IPS-NIHi11 (cell line): ENCODE data around the gene DDX54.

Experiments
- DNase-seq: peaks from one replicate; pipeline ENCODE4 v3.0.0; 2012; ENCODE audit warnings: mixed read lengths, low spot score

Gene DDX54, protein sequence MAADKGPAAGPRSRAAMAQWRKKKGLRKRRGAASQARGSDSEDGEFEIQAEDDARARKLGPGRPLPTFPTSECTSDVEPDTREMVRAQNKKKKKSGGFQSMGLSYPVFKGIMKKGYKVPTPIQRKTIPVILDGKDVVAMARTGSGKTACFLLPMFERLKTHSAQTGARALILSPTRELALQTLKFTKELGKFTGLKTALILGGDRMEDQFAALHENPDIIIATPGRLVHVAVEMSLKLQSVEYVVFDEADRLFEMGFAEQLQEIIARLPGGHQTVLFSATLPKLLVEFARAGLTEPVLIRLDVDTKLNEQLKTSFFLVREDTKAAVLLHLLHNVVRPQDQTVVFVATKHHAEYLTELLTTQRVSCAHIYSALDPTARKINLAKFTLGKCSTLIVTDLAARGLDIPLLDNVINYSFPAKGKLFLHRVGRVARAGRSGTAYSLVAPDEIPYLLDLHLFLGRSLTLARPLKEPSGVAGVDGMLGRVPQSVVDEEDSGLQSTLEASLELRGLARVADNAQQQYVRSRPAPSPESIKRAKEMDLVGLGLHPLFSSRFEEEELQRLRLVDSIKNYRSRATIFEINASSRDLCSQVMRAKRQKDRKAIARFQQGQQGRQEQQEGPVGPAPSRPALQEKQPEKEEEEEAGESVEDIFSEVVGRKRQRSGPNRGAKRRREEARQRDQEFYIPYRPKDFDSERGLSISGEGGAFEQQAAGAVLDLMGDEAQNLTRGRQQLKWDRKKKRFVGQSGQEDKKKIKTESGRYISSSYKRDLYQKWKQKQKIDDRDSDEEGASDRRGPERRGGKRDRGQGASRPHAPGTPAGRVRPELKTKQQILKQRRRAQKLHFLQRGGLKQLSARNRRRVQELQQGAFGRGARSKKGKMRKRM

DNA sequence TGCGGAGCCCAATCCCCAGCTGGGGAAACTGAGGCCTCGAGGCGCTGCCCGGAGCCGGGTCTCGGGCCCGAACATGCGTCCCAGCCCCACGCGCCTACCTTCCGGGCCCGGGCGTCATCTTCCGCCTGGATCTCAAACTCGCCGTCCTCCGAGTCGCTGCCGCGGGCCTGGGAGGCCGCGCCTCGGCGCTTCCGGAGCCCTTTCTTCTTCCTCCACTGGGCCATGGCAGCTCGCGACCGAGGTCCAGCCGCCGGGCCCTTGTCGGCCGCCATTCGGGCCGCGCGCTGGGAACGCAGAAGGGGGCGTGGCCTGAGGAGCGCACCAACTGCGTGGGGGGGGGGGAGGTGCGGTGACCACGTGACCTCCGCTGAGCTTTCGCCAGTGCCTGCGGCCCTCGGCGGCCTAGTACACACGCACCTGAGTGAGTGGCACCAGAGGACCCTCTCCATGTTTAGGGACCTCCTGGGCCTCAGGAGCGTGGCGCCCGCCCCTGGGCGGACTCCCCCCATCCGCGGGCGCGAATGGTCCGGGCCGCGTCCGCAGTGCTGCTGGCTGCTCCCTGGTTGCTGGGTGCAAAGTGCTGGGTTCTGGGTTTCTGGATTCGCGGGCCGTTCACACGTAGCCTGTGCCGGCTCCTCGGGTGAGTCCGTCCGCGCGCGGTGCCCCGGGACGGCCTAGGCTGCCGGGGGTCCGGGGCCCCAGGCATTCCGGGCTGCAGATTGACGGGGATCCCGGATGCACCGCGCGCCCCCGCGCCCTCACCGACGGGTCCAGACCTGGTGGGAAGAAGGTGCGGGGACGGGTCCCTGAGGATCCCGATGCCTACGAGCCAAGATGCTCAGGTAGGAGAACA, at the start of gene DDX54, which contains the start of gene RITA1:
Gene DDX54, minus strand, starts transcription at position 299 of the 853 bp plus-strand sequence. Its CDS starts 27 bp downstream, at position 272.
Gene RITA1, plus strand, starts transcription at position 542 of the 853 bp plus-strand sequence. CDS start 1,026 bp downstream, outside the sequence.
- DNase-seq = peak; percentile 83

DNA sequence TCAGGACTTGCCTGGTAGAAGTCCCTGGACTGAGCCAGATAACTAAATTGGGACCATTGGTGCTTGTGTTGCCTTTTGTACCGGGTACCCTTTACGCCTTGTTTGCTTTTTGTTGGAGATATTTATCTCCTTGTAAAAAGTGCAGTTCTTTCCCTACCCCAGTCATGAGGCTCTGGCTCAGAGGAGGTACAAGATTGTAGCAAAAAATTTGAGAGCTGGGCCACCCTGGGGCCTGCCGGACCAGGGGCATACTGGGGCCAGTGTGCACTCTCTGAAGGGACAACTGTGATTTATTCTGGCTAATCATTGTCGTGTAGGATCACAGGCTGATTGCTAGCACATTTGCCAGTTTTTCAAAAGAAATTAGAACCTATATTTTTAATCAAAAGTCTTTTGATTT, 49.2 kb upstream of the DDX54 start:
- DNase-seq = no peak

DNA sequence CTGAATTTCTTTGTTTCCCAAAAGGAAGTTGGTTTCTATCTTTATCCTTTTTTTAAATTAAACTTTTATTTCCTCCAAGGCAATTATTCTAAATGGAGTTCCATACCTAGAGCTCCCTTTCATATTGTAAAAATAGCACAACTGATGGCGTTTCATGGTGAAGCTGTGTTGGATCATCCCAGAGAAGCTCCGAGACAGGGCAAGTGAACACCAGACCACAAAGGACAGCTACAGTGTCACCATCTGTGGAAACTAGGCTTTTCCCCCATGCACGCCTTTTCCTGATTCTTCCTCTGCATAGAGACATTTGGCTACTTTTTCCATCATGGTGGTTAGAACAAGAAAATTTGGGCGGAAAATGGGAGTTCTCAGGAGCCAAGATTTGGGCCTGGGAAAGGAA, 48.7 kb upstream of the DDX54 start:
- DNase-seq = no peak

DNA sequence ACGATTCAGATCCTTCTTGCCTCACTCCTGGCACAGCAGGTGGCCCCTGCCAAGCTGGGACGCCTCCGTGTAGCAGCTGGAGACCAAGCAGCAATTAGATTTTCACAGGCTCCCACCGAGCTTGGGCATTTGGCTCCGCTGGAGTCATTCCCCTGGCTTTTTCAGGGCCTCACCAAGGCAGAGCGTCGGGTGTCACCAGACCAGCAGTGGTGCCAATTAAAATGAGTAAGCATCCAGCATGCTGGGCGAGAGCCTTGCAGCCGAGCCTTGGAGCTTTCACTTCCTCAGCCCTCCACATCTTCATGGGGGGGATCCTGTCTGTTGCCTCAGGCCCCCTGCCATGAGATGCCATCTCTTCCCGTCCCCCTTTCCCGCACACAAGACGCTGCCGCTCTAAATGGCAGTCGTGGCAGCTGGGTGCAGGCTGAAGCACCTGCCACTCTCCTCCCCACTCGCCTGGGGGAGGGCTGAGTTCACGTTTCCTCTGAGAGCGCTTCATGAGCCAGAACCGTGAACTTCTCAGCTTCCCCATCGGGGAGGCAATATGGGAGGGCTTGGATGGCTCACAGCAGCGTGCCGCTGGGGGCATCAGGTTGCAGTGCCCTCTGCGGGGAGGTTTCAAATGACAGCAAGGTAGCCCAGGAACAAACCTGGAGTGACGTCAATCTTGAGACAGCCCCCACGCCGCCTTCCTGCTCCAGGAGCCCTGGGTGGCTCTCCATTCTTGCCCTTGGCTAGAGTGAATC, 47.7 kb upstream of the DDX54 start:
- peak; percentile 84 for DNase-seq

DNA sequence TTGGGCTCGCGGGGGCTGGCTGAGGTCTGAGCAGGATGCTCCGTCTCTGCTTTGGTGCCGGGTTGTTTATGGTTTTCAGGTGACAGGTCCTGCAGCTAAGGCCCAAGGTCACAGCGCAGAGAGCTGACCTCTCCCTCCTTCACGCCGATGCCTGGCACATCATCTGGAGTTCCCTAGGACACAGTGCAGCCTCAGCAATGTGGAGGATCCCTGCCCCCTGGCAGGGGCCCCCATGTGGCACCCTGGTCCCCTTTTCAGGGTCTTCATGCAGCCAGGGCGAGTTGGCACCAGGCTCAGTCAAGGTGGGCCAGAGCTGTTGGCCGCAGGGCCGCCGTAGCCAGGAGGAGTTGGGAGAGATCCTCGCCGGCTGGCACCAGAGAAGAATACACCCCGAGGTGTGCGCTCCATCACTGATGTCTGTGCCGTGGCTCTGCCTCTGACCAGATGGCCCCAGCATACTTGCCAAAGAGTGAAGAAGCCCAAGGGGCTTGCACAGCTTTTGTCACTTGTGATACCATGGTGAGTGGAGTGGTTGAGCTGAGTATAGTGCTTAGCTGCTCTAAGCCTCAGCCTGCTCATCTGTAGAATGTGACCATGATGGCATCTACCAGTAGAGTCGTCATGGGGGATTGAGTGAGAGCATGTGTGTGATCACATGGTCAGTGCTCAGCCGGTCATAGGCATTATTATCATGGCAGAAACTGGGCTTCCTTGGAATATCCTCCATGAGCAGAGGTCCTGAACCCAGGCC, 47.0 kb upstream of the DDX54 start:
- no peak for DNase-seq

DNA sequence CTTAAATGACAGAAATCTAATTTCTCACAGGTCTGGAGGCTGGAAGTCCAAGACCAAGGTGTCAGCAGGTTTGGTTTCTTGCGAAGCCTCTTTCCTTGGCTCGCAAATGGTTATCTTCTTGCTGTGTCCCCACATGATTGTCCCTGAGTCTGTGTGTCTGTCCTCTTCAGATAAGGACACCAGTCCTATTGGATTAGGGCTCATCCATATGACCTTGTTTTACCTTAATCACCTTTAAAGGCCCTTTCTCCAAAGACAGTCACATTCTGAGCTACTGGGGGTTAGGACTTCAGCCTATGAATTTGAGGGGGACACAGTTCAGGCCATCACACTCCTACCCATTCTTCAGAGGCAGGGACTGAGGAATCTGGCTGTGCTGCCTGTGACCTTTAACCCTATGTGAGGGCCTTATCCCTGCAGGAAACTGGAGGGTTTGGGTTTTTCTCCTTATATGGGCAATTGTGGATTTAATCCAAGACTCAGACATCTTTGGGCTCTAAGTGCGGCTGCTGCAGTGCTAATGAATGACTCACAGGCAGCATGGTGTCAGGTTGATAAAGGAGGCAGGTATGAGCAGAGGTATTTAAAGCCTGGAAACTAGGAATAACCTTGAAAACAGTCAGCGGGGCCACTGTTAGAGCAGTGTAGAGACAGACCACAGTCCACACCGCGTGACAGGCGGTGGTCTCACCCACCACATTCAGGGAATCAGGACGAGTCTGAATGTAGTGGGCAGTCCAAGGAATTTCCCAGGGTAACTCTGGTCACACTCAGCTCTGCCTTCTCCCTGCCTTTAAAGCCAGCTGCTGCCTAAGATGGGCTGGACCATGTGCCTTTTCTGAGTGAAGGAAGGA, 46.2 kb upstream of the DDX54 start:
- DNase-seq = peak; percentile 43

DNA sequence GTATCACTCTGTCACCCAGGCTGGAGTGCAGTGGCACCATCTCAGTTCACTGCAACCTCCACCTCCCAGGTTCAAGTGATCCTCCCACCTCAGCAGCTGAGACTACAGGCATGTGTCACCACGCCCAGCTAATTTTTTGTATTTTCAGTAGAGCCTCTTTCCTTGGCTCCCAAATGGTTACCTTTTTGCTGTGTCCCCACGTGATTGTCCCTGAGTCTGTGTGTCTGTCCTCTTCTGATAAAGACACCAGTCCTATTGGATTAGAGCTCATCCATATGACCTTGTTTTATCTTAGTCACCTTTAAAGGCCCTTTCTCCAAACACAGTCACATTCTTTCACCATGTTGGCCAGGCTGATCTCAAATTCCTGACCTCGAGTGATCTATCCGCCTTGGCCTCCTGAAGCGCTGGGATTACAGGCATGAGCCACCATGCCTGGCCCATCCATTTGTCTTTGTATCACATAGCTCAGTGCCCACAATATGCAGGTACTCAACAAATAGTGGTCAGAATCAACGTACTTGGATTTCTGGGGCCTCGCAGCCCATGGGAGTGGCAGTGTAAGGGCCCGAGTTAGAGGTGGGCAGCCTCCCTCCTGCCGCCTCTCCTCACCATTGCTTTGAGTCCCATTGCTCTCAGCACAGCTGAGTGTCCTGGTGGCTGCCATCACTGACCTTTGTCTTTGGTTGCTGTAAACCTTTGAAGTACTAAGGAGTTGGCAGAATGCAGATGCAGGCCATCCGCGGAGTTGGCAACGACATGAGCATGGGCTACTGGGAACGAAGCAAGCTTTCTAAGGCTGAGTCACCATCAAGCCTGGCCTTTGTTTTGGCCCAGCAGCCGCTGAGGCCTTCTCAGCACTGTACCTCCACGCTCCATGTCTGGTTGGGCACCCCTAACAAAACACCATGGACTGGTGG, 45.3 kb upstream of the DDX54 start:
- DNase-seq = no peak

DNA sequence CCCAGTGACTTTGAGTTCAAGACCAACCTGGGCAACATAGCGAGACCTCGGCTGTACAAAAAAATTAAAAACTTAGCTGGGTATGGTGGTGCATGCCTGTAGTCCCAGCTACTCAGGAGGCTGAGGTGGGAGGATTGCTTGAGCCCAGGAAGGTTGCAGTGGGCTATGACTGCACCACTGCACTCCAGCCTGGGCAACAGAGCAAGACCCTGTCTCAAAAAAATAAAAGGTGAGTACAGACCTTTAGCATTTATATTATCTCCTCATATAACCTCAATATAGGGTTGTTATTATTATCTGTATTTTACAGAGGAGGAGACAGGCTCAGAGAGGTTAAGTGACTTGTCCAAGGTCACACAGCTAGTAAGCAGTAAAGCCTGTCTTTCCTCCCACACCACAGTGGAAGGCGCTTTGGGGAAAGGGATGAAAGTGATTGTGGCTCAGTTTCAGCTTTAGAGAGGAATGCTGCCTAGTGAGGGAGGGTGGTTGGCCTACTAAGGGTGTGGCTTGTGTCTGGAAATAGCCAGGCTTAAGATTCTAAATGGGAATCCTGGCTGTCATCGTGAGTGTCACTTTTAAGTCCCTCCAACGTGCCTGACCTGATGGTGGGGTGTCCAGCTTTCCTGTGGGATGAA, 43.2 kb upstream of the DDX54 start:
- no peak for DNase-seq

DNA sequence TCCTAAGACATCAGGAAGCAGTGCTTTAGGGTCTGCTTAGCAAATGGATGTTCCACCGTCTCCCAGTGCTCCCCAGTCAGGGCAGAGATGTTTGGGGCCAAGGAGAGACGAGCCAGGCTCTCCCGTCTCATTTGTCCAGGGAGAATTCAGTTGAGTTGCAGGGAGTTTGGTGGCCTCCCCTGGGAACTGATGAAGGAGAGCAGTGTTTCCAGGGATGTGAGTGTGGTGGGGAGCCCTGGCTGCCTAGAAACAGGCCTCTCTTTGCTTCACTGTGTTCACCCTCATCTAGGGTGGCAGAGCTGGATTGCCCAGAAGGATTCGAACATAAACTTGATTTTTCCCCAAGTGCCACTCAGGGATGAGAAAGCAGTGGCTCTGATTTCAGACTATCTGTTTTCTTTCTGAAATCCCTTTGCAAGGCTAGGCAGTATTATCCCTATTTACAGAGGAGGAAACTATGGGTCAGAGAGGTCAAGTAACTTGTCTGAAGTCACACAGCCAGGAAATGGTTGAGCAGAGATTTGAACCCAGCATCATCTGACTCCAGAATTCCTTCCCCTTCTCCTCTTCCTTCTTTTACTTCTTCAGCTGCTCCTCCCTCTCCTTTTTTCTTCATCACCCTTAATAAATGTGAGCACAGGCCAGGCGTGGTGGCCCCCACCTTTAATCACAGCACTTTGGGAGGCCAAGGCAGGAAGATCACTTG, 42.6 kb upstream of the DDX54 start:
- DNase-seq = no peak

DNA sequence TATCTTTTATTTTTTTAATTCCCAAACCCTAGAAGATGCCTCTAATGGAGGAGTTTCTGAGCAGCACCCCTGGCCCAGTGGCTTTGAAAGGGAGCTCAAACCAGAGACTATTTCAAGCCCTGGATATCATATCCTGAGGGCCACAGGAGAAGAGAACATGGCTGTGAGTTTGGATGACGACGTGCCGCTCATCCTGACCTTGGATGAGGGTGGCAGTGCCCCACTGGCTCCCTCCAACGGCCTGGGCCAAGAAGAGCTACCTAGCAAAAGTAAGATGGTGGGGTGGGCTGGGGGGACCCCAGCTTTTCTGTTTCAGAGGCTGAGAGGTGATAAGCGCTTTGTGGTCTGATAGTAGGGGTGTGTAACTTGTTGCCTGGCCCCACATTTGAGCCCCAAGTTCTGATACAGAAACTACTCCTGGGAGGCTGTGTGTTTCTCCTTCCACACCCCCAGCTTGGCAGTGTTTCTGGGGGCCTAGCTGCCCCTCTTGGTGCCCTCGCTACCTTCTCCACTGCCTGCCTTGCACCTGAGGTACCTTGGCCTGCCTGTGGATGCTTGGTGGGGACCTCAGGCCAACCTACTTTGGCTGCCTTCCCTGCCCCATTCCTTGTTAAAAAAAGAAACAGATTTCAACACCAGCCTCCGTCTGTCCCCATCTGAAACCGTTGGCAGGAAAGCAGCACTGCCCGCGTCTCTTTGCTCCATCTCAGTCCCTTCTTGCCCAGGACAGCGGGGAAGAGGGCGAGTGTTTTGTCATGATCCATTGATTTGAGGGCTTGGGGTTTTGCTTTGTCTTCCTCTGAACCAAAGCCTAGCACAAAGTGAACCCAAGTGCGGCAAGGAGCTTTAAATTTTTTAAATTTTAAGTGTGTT, 41.7 kb upstream of the DDX54 start:
- no peak for DNase-seq

DNA sequence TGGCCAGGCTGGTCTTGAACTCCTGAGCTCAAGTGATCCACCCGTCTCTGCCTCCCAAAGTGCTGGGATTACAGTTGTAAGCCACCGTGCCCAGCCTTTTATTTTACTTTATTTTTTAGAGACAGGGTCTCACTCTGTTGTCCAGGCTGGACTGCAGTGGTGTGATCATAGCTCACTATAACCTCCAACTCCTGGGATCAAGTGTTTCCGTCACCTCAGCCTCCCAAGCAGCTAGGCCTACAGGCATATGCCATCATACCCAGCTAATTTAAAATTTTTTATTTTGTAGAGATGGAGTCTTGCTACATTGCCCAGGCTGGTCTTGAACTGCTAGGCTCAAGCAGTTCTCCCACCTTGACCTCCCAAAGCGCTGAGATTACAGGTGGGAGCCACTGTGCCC, 39.7 kb upstream of the DDX54 start:
- DNase-seq = no peak

DNA sequence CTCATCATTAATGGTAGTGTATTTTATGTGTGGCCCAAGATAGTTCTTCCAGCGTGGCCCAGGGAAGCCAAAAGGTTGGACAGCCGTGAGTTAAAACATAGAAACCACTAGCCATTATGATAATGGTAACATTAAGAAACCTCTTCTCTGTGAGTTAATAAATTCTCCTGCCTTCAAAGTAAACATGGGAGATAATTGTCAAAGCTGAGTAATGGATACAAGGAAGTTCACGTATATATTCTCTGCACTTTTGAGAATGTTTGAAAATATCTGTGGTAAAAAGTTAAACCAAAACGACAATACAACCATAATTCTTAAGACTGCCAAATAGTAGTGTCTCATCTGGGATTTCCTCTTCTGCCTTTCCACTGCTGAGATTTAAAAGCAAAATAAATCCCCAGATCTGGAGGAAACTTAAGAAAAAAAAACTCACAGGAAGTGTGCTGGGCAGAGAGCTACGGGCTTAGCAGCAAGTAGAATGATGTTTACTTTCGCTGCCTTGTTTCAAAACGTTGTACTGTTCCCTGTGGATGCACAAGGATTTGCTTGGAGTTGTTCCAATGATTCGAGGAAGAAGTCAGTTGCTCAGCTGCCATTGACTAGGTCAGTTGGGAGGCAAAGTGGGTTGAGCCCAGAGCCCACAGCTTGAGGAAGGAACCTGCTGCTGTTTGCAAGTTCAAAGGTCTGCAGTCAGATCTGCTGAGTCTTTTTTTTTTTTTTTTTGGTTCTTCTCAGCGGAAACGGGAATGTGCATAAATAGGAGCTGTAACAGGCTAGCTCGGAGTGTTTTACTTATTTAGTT, 37.7 kb upstream of the DDX54 start:
- DNase-seq = no peak

DNA sequence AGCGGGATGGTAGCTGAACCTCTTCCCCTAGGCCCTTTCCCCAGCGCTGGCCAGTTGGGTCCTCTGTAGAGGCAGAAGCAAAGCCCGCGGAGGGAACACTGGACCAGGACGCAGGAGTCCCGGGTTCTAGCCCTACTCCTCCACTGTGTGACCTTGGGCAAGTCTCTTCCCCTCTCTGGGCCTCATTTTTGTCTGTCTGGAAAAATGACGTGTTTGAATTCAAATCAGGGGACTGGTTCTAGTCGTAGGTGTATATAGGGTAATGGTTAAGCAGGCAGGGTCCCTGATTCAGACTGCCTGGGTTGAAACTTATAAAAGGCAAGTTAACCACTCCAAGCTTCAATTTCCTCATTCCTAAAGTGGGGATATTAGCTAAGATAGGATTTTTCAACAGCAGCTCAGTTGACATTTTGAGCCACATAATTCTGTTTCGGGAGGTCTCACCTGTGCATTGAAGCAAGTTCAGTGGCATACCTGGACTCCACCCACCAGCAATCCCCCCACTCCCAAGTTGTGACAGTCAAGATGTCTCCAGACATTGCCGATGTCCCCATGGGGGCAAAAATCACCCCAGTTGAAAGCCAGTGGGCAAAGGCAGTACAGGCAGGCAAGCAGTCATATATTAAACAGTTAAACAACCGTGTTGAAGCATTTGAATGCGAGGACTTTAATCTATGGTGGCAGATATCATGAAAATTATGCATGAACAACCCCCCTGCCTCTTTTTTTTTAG, 36.9 kb upstream of the DDX54 start:
- DNase-seq = no peak

DNA sequence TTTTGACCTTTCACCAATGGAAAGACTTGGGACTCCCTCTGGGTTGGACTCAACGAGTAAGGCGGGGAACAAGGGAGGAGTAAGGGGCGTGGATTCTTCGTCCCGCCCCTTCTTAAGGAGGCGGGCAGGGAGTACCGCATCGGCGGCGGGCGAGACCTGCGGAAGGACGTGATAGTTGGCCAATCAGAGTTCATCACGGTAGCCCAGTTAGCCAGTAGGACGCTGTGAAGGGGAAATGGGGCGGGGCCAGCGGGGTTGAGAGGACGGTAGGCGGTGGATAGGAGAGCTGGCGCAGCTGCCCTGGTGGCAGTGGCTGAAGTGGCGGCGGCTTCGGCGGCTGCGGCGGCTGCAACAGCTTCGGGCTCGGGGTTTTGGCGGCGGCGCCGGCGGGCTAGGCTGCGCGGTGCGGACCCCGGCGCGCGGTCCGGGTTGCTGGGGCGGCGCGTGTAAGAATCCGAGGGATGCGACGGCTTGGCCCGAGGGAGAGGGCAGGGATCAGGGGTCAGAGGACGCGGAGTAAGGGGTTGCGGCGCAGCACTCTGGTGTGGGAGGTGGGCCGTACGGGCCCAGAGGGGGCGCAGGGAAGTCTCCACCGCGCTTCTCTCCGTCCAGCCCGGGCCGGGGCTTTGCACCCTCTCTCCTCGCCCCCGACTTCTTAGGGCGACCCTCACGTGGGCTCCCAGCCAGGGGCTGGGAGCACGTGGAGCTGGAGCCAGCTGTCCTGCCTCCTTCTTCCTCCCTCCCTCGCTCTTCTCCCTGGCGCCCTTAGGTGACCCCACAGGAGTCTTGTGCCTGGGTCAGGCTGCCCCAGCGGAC, 36.1 kb upstream of the DDX54 start, which contains the start of gene TPCN1:
Gene TPCN1, plus strand, starts transcription at position 284 of the 816 bp plus-strand sequence. CDS start 5,389 bp downstream, outside the sequence.
- DNase-seq = peak; percentile 94
